HG03103 (cell line): ENCODE results near the gene BEAN1.

Experiments
- ATAC-seq: cut with Tn5 transposase; IDR thresholded peaks from one replicate; pipeline ENCODE4 v1.9.1; 2021; ENCODE audit warnings: low read depth; ENCODE audit not compliant: unreplicated experiment

BEAN1 gene

GRCh38 chr16:66416939-66417700 lies 10.0 kb upstream of the BEAN1 start:
- no peak for ATAC-seq

DNA sequence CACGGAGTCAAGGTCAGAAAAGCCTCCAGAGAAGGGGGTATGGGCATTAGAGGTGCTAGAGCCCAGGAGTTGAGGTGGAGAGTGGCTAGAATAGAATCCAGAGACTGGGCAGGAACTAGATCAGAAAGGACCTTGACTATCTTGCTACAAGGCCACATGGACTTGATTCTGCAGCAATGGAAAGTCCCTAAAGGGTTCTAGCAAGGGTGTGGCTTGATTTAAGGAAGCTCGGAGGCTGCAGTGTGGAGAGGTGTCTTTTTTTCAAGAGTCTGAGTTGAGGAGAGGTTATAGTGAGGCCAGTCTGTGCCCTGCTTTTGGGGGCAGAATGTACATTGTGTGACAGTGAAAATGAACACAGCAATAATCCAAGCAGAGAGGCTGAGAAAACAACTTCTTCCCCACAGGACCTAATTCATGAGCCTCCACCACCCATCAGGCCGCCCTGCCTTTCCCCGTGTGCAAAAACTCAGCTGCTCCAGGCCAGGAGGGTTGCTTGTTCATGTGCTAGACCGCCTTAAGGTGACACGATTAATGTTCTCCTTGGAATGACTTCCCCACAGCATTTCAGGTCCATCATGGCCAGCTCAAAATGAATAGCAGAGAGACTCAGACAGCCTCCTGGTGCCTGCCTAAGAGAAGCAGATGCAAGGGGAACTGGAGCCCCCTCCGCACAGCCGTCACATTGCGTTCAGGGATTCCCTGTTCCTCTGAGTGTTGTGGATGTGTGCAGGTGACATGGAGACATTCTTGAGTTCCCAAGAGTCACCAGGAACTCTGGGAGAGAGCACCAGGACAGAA lies 8.7 kb upstream of the BEAN1 start:
- no peak for ATAC-seq

GRCh38 chr16:66419527-66419926 lies 7.6 kb upstream of the BEAN1 start:
- ATAC-seq: no peak

GRCh38 chr16:66420396-66420795 lies 6.7 kb upstream of the BEAN1 start:
- no peak for ATAC-seq

- ATAC-seq: no peak
These were observed 5.2 kb upstream of the BEAN1 start for GRCh38 chr16:66421891-66422290.

GRCh38 chr16:66422366-66422765 lies 4.7 kb upstream of the BEAN1 start:
- ATAC-seq: no peak

DNA sequence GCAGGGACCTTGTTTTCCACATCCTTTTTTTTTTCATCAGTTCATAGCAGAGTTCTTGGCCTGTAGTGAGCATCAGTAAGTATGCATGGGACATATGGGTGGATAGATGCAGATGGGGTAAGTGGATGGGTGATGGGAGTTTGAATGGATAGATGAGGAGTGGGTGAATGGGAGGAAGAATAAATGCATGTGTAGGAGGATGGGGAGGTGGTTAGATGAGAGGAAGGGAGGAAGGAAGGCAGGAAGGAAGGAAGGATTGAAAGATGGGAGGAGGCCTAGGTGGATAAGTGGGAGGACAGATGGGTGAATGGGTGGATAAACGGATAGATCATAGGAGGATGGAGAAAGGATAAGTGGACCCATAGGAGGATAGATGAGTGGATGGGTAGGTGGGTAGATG lies 3.9 kb upstream of the BEAN1 start:
- ATAC-seq: no peak

- no peak for ATAC-seq
These were observed 1.4 kb upstream of the BEAN1 start for GRCh38 chr16:66425651-66426050.

- no peak for ATAC-seq
These were observed 721 bp upstream of the BEAN1 start for GRCh38 chr16:66426112-66427035.

GRCh38 chr16:66427871-66428681 lies 981 bp downstream of the BEAN1 start:
- no peak for ATAC-seq

GRCh38 chr16:66428682-66429251 lies 1.7 kb downstream of the BEAN1 start:
- ATAC-seq: no peak

- no peak for ATAC-seq
These were observed 2.3 kb downstream of the BEAN1 start for GRCh38 chr16:66429290-66429962.

- ATAC-seq: no peak
These were observed 3.1 kb downstream of the BEAN1 start for GRCh38 chr16:66430214-66430613.

DNA sequence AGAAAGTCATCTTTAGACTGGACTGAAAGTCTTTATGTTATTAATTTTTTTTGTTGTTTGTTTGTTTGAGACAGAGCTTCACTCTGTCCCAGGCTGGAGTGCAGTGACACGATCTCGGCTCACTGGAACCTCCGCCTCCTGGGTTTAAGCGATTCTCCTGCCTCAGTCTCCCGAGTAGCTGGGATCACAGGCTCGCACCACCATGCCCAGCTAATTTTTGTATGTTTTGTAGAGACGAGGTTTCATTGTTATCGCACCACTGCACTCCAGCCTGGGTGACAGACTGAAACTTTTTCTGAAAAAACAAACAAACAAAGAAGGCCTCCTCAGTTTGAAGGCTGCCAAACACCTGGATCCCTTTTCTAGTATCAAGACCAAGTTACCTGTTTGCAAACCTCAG lies 4.7 kb downstream of the BEAN1 start:
- ATAC-seq: no peak

DNA sequence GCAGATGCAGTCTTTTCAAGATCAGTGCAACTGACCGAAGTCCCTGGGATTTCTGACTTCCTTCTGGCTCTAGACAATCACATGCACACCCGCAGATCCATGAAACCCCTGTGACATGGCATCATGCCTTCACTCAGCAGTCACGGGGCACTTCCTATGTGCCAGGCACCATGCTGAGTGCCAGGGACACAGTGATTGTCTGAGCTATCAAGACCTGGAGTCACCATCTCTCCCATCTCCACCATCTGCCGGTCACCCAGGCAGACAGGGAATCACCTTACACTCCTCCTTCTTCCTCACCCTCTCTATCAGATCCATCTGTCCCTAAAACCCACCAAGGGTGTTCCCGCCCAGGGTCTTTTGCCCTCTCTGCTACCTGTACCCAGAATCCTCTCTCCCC lies 5.3 kb downstream of the BEAN1 start:
- no peak for ATAC-seq

DNA sequence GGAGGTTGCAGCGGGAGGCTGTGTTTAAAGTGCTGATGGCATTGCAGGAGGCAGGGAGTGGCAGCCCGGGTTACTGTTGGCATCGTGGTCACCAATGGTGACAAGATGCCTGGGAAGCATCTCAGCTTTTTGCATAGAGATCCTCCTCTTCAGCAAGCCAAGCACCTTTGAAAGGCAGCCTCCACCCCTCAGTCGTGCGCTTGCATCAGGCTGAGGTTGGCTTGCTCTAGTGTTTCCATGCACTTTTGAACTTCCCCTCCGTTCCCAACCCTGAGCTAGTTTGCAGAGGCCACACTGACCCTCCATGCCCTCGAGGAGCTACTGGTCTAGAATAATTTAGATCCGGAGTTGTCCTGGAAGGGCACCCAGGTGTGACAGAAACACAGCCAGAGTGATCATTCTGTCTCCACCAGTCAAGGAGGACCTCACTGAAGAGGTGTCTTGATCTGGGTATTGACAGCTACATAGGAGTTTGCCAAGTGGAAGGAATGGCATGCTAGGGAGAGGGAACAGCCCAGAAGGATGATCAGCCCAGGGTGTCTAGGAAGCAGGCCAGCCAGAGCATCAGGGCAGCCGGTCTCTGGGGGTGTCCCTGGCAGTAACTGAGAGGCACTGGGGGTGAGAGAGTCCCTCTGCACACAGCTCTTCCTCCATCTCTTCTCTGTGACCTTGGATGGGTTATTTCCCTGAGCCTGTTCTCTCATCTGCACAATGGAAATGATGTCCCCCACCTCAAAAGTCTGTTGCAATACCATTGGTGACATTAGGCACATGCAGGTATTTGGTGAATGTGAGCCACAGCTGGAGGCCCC lies 7.7 kb downstream of the BEAN1 start:
- no peak for ATAC-seq

DNA sequence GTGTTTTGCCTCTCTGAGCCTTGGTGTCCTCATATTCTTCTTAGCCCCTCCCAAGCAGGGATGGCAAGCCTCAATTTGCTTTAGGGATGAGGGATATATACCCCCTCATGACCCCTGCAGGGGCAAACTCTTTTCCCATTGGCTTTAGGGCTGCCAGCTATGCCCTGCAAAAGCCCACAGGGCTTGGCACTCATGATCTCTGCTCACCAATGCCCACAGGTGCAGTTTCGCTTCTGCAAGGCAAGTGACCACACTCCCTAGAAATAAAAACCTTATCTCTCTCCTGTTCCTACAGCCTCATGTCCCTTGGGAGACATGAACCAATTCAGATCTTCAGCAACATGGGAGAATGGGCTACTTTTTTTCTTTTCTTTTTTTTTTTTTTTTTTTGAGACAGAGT lies 8.8 kb downstream of the BEAN1 start:
- ATAC-seq: no peak

DNA sequence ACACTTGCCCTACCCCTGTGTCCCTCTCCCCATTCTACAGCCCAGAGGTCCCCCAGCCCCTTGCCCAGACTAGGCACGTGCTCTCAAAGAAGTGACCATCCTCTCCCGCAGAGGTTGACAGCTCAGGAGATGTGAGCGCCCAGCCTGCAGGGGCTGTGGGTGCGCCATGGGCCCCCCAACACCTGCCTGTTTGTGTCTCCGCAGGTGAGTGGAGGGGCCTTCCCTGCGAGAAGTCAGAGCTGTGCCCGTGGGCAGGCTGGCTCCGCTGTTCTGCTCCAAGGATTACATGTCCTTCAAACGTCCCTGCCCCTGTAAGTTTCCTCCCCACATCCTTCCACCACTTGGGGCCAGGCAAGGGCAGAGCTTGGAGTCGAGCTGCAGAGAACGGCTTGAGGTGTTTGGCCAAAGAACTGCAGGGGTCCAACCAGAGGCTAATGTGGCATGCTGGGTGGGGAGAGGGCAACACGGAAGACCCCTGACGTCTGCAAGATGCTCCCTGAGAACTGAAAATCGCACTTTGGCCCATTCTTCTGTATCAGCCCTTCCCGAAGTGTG lies 10.4 kb downstream of the BEAN1 start:
- ATAC-seq: no peak
